Chondrocyte (in vitro differentiated cells): ENCODE data around the gene TINAGL1. TPM values are rescaled to one million over a fixed set of nuclear protein-coding genes. Genes with fewer than 3 reads are reported as not detected.
A peak's percentile ranks its signal among the peaks of the same experiment; 100 is the strongest.

ENCODE experiments used
- DNase-seq: peaks from one replicate; pipeline ENCODE4 v3.0.0; 2021; ENCODE audit warnings: mixed read lengths, low spot score
- H3K27ac Mint-ChIP-seq: one replicate; pipeline ENCODE4 v1.8.0; 2021; ENCODE audit warnings: mild to moderate bottlenecking, moderate library complexity, mixed read lengths; ENCODE audit not compliant: unreplicated experiment
- H3K27me3 Mint-ChIP-seq: 2 replicates; pipeline ENCODE4 v1.8.0; 2021; ENCODE audit warnings: low read depth, mixed read lengths
- H3K36me3 Mint-ChIP-seq: 2 replicates; pipeline ENCODE4 v1.8.0; 2021; ENCODE audit warnings: low read depth, mixed read lengths
- H3K4me1 Mint-ChIP-seq: 2 replicates; pipeline ENCODE4 v1.8.0; 2021; ENCODE audit warnings: low read depth, mild to moderate bottlenecking, mixed read lengths
- H3K4me3 Mint-ChIP-seq: one replicate; pipeline ENCODE4 v1.8.0; 2021; ENCODE audit warnings: mild to moderate bottlenecking, moderate library complexity, mixed read lengths; ENCODE audit not compliant: unreplicated experiment
- H3K9me3 Mint-ChIP-seq: 2 replicates; pipeline ENCODE4 v1.8.0; 2021; ENCODE audit warnings: low read depth, mixed read lengths
- total RNA-seq: library from RNA; stranded (reverse); gene quantifications from 3 replicates; pipeline ENCODE4 v1.2.1, GENCODE V29; 2021
- TF ChIP-seq, protein P1 (sequence below): fragments of 200-600 bp; sonication (generic); IDR thresholded peaks from 2 replicates; pipeline ENCODE4 v1.5.0; 2021; ENCODE audit warnings: antibody characterized with exemption, mild to moderate bottlenecking, moderate library complexity

Gene TINAGL1
- total RNA-seq, 1 donor from 2014 or later, result 154 TPM

DNA sequence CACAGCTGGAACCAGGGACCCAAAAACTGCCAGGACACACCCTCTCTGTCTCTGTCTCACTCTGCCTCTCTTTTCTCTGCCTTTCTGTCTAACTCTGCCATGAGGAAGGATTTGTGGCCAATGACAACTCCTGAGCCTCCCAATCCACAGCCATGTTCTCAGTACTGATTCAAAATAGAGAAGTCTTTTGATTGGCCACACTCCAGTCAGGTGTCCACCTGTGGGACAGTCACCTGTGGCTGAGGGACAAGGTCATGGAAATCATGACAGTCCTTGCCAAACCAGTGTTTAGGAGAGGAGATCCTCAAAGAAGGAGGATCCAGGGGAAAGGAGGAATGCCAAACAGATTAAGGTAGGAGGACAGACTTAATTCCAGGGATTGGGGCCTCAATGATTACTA lies 15.8 kb downstream of the TINAGL1 start:
- H3K36me3 Mint-ChIP-seq, result no peaks in the 10 kb centered on the region
- TF ChIP-seq, protein P1, sequence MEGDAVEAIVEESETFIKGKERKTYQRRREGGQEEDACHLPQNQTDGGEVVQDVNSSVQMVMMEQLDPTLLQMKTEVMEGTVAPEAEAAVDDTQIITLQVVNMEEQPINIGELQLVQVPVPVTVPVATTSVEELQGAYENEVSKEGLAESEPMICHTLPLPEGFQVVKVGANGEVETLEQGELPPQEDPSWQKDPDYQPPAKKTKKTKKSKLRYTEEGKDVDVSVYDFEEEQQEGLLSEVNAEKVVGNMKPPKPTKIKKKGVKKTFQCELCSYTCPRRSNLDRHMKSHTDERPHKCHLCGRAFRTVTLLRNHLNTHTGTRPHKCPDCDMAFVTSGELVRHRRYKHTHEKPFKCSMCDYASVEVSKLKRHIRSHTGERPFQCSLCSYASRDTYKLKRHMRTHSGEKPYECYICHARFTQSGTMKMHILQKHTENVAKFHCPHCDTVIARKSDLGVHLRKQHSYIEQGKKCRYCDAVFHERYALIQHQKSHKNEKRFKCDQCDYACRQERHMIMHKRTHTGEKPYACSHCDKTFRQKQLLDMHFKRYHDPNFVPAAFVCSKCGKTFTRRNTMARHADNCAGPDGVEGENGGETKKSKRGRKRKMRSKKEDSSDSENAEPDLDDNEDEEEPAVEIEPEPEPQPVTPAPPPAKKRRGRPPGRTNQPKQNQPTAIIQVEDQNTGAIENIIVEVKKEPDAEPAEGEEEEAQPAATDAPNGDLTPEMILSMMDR, result no peak
- peak overlapping the region; percentile 70 for H3K27ac Mint-ChIP-seq
- peaks cover 3% of the 10 kb centered on the region for H3K27me3 Mint-ChIP-seq
- H3K4me3 Mint-ChIP-seq, result no peak overlapping the region
- DNase-seq, result no peak
- peaks cover 33% of the 10 kb centered on the region for H3K4me1 Mint-ChIP-seq
- no peaks in the 10 kb centered on the region for H3K9me3 Mint-ChIP-seq

DNA sequence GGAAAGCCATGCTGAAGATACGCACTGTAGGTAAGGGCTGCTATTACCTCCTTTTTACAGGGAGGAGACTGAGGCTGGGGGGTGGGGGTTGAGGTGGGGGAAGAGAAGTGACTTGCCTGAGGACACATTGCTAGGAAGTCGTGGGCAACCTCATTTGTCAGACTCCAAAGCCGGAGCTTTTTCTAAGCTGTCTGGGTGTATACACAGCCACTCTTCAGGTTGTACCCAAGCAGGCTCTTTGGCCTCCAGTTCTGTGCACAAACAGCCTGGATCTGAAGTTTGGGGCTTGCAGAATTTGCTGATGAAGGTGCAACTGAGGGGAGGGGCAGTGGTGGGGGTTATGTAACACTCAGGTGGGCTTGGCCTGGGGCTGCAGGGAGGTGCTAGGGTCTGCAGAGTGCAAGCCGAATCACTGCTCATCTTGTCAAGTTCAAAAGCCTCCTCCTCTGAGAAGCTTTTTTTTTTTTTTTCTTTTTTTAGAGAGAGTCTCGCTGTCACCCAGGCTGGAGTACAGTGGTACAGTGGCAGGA lies 16.9 kb downstream of the TINAGL1 start:
- no peaks in the 10 kb centered on the region for H3K36me3 Mint-ChIP-seq
- peaks cover 23% of the 10 kb centered on the region for H3K4me1 Mint-ChIP-seq
- DNase-seq, result no peak
- TF ChIP-seq, protein P1, result no peak
- H3K4me3 Mint-ChIP-seq, result no peak overlapping the region
- peaks cover 3% of the 10 kb centered on the region for H3K27me3 Mint-ChIP-seq
- H3K9me3 Mint-ChIP-seq, result no peaks in the 10 kb centered on the region
- H3K27ac Mint-ChIP-seq, result no peak overlapping the region

DNA sequence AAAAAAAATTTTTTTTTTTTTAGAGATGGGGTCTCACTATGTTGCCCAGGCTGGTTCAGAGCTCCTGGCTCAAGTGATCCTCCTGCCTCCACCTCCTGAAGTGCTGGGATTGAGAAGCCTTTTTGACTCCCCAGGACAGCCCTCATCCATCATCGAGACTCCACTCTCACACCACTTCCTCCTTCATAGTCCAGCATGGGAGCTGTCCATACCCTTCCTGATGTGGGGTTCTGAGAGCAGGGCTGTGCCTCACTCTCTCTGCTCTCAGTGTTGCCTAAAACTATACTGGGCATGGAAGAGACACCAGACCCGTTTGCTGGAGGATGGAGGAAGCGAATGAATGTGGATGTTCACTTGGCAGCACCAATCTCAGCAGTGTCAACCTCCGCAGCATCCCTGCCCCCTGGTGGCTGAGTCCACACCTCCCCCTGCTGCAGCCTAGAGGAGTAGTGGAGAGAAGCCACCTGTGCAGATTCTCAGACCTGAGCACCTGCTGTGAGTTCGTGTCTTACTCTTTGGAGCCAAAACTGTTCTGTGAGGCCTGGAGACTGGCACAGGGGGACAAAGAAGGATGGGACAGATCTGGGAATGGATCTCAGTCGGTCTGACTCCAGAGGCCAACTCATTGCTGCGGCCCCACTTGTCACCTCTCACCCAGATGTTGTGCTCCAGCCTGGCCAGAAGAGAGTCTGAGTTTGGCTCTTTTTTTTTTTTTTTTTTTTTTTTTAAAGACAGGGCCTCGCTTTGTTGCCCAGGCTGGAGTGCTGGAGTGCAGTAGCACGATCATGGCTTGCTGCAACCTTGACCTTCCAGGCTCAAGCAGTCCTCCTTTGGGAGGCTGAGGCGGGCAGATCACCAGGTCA lies 17.7 kb downstream of the TINAGL1 start:
- no peak overlapping the region for H3K4me3 Mint-ChIP-seq
- DNase-seq, result no peak
- peaks cover 21% of the 10 kb centered on the region for H3K4me1 Mint-ChIP-seq
- no peaks in the 10 kb centered on the region for H3K9me3 Mint-ChIP-seq
- no peak overlapping the region for H3K27ac Mint-ChIP-seq
- TF ChIP-seq, protein P1, result peak; percentile 86
- H3K27me3 Mint-ChIP-seq, result peaks cover 3% of the 10 kb centered on the region
- no peaks in the 10 kb centered on the region for H3K36me3 Mint-ChIP-seq

DNA sequence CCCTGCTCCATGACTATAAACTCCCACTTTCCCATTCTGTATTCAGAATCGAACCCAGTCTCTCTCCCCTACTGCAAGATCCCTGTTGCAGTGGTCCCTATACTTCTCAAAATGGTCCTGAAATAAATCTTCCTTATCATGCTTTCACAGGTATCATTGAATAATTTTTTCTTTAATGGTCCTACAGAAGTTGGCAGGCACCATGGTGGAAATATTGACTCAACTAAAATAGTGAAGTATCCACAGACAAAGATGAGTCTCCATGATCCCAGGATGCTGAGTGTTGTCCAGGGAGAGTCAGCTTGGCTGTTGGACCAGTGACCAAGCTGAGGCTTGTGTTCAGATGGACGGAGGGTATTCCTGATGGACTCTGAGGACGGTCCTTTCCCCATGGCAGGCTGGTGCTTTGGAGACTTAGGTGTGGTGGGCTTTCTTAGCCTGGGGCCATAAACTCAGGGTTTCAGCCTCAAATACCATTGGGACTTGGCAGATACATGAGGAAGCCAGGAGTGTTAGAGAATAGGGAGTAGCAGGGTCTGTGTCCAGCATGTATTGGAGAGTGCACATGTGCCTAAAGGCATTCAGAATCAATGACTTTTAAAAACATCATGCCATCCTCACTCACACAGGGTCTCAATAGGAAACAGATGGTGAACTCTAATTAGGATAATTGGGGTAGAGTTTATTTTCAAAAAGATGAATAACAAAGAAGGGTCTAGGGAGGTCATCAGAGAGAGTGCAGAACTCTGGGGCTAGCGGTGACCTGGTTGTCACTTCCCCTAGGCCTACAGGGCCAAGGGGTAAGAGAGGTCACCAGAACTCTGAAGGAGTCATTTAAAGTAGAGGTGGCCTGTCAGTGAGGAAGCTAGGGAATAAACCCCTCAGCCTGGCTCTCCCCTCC lies 19.8 kb downstream of the TINAGL1 start:
- Mint-ChIP-seq H3K36me3 (no peaks in the 10 kb centered on the region), H3K4me1 (peaks cover 15% of the 10 kb centered on the region), H3K27me3 (peaks cover 3% of the 10 kb centered on the region)

More for the DNA sequence above, 19.8 kb downstream of the TINAGL1 start:
- Mint-ChIP-seq H3K27ac (no peak overlapping the region), H3K9me3 (no peaks in the 10 kb centered on the region), H3K4me3 (no peak overlapping the region)
- DNase-seq, result no peak
- TF ChIP-seq, protein P1, result no peak
